ENCODE measurements around the gene PCDHA12.
"Not testable (repeated sequence)": the region's sequence is repeated elsewhere in the genome, so short reads cannot be mapped to it uniquely, and the experiment has no call there.

Gene PCDHA12

DNA sequence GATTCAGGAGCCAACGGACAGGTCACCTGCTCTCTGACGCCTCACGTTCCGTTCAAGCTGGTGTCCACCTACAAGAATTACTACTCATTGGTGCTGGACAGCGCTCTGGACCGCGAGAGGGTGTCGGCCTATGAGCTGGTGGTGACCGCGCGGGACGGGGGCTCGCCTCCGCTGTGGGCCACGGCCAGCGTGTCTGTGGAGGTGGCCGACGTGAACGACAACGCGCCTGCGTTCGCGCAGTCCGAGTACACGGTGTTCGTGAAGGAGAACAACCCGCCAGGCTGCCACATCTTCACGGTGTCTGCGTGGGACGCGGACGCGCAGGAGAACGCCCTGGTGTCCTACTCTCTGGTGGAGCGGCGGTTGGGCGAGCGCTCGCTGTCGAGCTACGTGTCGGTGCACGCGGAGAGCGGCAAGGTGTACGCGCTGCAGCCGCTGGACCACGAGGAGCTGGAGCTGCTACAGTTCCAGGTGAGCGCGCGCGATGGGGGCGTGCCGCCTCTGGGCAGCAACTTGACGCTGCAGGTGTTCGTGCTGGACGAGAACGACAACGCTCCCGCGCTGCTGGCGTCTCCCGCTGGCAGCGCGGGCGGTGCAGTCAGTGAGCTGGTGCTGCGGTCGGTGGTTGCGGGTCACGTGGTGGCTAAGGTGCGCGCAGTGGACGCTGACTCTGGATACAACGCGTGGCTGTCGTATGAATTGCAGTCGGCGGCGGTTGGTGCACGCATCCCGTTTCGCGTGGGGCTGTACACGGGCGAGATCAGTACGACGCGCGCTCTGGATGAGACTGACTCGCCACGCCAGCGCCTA is 17.7 kb upstream of the PCDHA12 start:
- no peak for DNase-seq (ENCODE audit: low spot score)

DNA sequence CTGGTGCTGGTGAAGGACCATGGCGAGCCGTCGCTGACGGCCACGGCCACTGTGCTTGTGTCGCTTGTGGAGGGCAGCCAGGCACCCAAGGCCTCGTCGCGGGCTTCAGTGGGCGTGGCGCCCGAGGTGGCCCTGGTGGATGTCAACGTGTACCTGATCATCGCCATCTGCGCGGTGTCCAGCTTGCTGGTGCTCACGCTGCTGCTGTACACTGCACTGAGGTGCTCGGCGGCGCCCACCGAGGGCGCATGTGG is 17.2 kb upstream of the PCDHA12 start:
- DNase-seq (ENCODE audit: low spot score): no peak

DNA sequence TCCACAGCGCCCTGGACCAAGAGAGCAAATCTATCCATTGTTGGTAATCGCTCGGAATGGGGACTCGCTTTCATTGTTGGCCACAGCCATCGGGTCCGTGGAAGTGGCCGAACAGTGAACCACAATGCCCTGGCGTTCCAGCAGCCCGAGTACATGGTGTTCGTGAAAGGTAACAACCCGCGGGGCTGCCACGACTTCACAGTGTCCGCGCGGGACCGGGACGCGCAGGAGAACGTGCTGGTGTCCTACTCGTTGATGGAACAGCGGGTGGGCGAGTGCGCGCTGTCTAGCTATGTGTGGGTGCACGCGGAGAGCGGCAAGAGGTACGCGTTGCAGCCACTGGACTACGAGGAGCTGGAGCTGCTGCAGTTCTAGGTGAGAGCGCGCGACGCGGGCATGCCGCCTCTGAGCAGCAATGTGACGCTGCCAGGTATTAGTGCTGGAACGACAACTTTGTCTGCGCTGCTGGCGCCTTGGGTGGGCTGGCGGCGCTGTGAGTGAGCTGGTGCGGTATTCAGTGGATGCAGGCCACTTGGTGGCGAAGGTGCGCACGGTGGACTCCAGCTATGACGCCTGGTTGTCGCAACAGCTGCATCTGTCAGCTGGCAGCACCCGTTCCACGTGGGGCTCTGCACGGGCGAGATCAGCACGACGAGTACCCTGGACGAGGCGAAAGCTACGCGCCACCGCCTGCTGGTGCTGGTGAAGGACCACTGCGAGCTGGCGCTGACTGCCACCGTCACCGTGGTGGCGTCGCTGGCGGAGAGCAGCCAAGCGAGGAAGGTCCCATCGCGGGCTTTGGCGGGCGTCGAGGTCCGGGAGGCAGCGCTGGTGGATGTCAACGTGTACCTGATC is 12.4 kb upstream of the PCDHA12 start:
- no peak for DNase-seq (ENCODE audit: low spot score)

DNA sequence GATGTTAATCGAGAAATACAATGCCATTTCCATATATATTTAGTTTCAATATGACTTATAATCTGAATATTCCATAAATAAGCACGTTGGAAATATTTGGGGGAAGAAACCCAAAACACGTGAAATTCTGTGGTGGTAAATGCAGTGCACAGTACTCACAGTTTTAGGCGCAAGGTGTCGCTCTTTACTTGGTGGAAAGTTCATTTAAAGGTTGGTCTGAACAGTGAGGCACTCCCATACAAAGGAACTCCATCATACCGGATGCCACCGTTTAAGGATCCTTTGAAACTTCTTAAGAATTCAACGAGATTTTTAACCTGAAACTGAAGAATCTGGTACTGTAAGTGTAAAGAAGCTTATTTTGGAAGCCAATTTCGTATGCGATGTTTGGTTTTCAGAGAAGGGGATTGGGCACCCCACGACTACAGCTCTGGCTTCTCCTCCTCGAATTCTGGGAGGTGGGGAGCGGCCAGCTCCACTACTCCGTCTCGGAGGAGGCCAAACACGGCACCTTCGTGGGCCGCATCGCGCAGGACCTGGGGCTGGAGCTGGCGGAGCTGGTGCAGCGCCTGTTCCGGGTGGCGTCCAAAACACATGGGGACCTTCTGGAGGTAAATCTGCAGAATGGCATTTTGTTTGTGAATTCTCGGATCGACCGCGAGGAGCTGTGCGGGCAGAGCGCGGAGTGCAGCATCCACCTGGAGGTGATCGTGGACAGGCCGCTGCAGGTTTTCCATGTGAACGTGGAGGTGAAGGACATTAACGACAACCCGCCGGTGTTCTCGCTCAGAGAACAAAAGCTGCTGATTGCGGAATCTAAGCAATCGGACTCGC is 6.2 kb upstream of the PCDHA12 start, which contains the start of gene PCDHA11:
PCDHA11 (plus strand) TSS at position 237 of the 834 bp plus-strand sequence; CDS start at position 384, 147 bp downstream.
- DNase-seq (ENCODE audit: low spot score): no peak

DNA sequence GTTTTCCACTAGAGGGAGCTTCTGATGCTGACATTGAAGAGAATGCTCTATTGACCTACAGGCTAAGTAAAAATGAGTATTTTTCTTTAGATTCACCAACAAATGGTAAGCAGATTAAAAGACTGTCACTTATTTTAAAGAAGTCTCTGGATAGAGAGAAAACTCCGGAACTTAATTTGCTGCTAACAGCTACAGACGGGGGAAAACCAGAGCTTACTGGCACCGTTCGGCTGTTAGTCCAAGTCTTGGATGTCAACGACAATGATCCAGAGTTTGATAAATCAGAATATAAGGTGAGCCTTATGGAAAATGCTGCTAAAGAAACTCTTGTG is 5.6 kb upstream of the PCDHA12 start:
- DNase-seq (ENCODE audit: low spot score): no peak

DNA sequence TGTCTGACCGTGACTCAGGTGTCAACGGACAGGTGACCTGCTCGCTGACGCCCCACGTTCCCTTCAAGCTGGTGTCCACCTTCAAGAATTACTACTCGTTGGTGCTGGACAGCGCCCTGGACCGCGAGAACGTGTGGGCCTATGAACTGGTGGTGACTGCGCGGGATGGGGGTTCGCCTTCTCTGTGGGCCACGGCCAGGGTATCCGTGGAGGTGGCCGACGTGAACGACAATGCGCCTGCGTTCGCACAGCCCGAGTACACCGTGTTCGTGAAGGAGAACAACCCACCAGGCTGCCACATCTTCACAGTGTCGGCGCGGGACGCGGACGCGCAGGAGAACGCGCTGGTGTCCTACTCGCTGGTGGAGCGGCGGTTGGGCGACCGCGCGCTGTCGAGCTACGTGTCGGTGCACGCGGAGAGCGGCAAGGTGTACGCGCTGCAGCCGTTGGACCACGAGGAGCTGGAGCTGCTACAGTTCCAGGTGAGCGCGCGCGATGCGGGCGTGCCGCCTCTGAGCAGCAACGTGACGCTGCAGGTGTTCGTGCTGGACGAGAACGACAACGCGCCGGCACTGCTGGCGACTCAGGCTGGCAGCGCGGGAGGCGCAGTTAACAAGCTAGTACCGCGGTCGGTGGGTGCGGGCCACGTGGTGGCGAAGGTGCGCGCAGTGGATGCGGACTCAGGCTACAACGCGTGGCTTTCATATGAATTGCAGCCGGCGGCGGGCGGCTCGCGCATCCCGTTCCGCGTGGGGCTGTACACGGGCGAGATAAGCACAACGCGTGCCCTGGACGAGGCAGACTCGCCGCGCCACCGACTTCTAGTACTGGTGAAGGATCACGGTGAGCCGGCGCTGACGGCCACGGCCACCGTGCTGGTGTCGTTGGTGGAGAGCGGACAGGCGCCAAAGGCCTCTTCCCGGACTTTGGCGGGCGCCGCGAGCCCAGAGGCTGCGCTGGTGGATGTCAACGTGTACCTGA is 4.6 kb upstream of the PCDHA12 start:
- no peak for DNase-seq (ENCODE audit: low spot score)

DNA sequence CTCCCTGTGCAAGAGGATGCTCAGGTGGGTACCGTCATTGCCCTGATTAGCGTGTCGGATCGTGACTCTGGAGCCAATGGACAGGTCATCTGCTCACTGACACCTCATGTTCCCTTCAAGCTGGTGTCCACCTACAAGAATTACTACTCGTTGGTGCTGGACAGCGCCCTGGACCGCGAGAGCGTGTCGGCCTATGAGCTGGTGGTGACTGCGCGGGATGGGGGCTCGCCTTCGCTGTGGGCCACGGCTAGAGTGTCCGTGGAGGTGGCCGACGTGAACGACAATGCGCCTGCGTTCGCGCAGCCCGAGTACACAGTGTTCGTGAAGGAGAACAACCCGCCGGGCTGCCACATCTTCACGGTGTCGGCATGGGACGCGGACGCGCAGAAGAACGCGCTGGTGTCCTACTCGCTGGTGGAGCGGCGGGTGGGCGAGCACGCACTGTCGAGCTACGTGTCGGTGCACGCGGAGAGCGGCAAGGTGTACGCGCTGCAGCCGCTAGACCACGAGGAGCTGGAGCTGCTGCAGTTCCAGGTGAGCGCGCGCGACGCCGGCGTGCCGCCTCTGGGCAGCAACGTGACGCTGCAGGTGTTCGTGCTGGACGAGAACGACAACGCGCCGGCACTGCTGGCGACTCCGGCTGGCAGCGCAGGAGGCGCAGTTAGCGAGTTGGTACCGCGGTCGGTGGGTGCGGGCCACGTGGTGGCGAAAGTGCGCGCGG is 1.6 kb downstream of the PCDHA12 start:
- not testable (repeated sequence) for DNase-seq (ENCODE audit: low spot score)

DNA sequence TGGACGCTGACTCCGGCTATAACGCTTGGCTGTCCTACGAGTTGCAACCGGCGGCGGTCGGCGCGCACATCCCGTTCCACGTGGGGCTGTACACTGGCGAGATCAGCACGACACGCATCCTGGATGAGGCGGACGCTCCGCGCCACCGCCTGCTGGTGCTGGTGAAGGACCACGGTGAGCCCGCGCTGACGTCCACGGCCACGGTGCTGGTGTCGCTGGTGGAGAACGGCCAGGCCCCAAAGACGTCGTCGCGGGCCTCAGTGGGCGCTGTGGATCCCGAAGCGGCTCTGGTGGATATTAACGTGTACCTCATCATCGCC is 2.1 kb downstream of the PCDHA12 start:
- DNase-seq (ENCODE audit: low spot score): no peak

DNA sequence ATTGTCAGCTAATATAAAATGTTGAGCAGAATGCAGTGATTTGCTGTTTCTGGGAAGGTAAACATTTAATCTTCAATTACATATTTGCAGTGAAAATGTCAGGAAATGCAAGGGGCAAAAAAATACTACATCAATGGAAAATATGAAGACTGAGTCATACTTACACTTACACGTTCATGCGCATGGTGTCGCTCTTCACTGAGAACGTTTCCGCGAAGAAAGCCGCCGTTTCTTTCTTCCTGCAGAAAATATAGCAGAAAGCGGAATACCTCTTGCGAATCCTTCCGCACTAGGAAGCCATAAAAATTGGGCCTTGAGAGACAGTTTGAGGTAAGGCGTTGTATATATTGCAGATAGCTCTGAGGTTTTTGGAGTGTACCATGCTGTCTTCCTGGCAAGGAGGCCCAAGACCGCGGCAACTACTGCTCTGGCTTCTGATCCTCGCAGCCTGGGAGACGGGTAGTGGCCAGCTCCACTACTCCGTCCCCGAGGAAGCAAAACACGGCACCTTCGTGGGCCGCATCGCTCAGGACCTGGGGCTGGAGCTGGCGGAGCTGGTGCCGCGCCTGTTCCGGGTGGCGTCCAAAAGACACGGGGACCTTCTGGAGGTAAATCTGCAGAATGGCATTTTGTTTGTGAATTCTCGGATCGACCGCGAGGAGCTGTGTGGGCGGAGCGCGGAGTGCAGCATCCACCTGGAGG is 6.9 kb downstream of the PCDHA12 start, which contains the start of gene PCDHA13:
PCDHA13 (plus strand) TSS at position 236 of the 702 bp plus-strand sequence; CDS start at position 381, 145 bp downstream.
- no peak for DNase-seq (ENCODE audit: low spot score)

DNA sequence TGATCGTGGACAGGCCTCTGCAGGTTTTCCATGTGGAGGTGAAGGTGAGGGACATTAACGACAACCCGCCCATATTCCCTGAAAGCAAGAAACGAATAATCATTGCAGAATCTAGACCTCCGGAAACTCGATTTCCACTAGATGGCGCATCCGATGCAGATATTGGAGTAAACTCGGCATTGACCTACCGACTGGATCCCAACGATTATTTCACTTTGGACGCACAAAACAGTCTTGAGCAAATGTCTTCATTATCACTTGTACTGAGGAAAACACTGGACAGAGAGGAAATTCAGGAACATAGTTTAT is 7.4 kb downstream of the PCDHA12 start:
- DNase-seq (ENCODE audit: low spot score): no peak

DNA sequence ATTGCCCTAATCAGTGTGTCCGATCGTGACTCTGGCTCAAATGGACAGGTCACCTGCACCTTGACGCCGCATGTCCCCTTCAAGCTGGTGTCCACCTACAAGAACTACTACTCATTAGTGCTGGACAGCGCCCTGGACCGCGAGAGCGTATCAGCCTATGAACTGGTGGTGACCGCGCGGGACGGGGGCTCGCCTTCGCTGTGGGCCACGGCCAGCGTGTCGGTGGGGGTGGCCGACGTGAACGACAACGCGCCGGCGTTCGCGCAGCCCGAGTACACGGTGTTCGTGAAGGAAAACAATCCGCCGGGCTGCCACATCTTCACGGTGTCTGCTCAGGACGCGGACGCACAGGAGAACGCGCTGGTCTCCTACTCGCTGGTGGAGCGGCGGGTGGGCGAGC is 8.3 kb downstream of the PCDHA12 start:
- DNase-seq (ENCODE audit: low spot score): no peak

DNA sequence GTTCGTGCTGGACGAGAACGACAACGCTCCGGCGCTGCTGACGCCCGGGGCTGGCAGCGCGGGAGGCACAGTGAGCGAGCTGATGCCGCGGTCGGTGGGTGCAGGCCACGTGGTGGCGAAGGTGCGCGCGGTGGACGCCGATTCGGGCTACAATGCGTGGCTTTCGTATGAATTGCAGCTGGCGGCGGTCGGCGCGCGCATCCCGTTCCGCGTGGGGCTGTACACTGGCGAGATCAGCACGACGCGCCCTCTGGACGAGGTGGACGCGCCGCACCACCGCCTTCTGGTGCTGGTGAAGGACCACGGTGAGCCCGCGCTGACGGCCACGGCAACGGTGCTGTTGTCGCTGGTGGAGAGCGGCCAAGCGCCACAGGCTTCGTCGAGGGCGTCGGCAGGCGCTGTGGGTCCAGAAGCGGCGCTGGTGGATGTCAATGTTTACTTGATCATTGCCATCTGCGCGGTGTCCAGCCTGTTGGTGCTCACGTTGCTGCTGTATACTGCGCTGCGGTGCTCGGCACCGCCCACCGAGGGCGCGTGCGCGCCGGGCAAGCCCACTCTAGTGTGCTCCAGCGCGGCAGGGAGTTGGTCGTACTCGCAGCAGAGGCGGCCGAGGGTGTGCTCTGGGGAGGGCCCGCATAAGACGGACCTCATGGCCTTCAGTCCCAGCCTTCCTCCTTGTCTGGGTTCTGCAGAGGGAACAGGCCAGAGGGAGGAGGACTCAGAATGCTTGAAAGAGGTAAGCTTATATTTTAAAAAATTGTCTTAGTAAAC is 9.0 kb downstream of the PCDHA12 start:
- no peak for DNase-seq (ENCODE audit: low spot score)

DNA sequence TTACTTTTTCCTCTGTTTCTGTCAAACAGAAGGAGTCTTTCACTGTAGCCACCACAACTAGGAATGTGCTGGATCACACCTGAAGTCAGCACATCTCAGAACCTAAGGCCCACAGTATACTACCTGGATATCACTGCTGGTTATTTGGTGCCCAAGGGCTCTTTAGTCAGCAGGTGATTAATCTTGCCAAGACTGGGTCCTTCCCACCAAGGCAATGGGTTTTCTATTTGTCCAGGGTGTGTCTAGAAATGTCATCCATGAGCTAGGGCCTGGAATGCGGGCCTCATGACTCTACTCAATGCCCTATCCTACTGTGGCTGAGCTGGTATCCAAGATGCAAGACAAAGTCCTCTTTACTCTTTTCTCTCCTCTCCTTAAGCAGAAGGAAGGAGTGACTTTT is 41.2 kb downstream of the PCDHA12 start:
- no peak for DNase-seq (ENCODE audit: low spot score)

DNA sequence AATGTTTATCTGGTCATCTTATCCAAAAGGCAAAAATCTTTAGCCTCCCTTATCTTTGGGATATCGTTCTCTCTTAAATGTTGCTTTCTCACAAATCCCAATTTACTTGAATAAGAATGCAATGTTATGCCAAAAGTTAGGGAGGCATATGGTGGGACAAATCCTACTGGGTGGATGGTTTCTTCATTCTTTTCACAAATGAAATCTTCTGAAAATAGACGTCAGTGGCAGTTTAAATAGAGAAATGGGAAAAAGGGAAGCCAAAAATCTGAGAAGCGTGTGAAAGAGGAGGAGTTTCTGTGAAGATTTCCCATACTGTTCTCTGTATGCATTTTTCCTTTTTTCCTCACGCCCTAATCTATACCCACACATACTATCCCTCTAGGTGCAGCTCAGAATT is 48.5 kb downstream of the PCDHA12 start:
- DNase-seq (ENCODE audit: low spot score): no peak

DNA sequence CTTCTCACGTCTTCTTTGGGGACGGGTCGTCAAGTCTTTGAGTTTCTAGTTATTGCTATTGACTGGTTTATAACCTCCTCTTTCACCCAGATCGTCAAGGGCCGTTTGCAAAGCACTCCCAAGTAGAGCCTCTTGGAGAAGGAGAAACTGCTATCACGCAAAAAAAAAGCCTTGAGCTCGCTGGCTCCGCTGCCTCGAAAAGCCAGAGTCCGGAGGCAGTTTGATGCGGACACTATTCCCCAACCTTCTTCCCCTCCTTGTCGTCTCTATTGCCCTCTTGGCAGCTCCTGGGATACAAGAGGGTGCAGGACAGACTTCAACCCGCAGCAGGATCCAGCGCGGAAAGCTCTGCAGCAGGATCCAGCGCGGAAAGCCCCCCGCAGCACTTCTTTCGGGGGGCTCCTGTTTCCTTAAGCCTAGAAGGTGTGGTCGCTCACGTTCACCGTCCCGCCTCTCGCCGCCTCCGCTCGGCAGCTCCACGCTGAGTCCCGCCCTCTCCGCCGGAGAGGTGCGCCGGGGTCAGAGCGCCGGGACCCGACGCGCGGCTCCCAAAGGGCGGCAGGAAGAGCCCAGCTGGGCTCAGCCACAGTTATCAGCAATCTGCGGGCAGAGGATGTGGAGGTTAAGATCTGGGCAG is 50.8 kb downstream of the PCDHA12 start, which contains the start of gene PCDHAC1:
PCDHAC1 (plus strand) TSS at position 494 of the 637 bp plus-strand sequence. CDS start 594 bp downstream, outside the sequence.
- no peak for DNase-seq (ENCODE audit: low spot score)

DNA sequence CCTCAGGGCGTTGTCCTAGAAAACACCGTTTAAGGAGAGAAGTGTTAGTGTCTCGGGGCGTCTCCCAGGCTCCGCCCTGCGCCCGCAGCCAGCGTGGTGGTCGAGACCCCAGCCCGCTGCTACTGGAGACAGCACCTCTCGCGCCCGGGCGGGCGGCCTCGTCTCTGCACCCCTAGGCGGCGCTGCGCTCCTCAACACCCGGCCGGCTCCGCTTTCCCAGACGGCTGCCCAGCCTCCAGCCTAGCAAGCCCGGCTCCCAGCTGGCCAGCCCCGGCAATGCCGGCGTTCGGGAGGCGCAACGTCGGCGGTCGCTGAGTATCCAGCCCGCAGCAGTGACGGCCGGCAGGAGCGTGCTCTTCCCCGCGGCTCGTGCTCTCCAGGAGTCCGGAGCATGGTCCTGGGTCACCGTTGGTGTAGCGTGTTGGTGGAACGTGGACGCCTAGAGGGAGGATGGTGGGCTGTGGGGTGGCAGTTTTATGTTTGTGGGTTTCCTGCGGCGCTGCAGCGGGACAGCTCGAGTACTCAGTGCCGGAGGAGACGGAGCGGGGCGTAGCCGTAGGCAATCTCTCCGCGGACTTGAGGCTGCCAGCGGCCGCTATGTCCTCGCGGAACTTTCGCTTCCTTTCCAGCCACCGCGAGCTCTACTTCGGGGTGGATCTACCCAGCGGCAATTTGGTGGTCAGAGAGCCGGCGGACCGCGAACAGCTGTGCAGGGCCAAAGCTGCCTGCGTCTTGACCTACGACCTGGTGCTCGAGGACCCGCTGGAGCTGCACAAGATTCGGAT is 51.5 kb downstream of the PCDHA12 start:
- peak; percentile 1 for DNase-seq (ENCODE audit: low spot score)

DNA sequence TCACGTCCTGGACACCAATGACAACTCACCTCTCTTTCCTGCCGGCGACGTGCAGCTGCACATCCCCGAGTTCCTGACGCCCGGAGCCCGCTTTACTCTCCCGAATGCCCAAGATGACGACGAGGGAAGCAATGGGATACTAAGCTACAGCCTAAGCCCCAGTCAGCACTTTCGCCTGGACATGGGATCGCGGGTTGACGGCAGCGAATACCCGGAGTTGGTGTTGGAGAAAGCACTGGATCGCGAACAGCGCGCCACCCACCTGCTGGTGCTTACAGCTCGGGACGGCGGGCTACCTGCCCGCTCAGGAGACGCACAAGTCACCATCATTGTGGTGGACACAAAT is 52.1 kb downstream of the PCDHA12 start:
- no peak for DNase-seq (ENCODE audit: low spot score)

Data from CD4-positive, alpha-beta T cell treated with Interleukin-15 for 4 hours (primary cell).